SK-N-SH treated with all-trans-retinoic acid at 6 μM for 48 hours (cell line): ENCODE results near the gene ZNF232.
"Not testable (repeated sequence)": the region's sequence is repeated elsewhere in the genome, so short reads cannot be mapped to it uniquely, and the experiment has no call there.

Experiments
- ATAC-seq: fragments of 200-7000 bp; cut with Tn5 transposase; 3 replicates; pipeline ENCODE4 v1.9.1; 2020; ENCODE audit warnings: mild to moderate bottlenecking, moderate library complexity
- ARNTL ChIP-seq: fragments of 450-650 bp; formaldehyde crosslinking; IDR thresholded peaks from 2 replicates; pipeline ENCODE4 v1.5.0; 2020; ENCODE audit warnings: low read depth, mild to moderate bottlenecking, moderate library complexity, borderline replicate concordance
- BACH2 ChIP-seq: fragments of 250-450 bp; sonication (Bioruptor Pico); IDR thresholded peaks from 2 replicates; pipeline ENCODE4 v1.9.0; 2021; ENCODE audit warnings: mild to moderate bottlenecking, borderline replicate concordance
- CREB5 ChIP-seq: fragments of 250-450 bp; sonication (Bioruptor Pico); IDR thresholded peaks from 2 replicates; pipeline ENCODE4 v1.5.1; 2020; ENCODE audit warnings: low read depth, mild to moderate bottlenecking, moderate library complexity
- CSDC2 ChIP-seq: fragments of 250-450 bp; sonication (Bioruptor Pico); IDR thresholded peaks from 2 replicates; pipeline ENCODE4 v1.5.0; 2020; ENCODE audit warnings: mild to moderate bottlenecking, moderate library complexity
- ESRRG ChIP-seq: fragments of 250-450 bp; sonication (Bioruptor Pico); IDR thresholded peaks from 2 replicates; pipeline ENCODE4 v1.6.1; 2021; ENCODE audit warnings: mild to moderate bottlenecking
- ISL1 ChIP-seq: fragments of 250-450 bp; sonication (Bioruptor Pico); IDR thresholded peaks from 2 replicates; pipeline ENCODE4 v2.1.2; 2022; ENCODE audit warnings: mild to moderate bottlenecking, moderate library complexity
- OSR1 ChIP-seq: fragments of 250-450 bp; sonication (Bioruptor Pico); IDR thresholded peaks from 2 replicates; pipeline ENCODE4 v1.8.0; 2022; ENCODE audit warnings: moderate library complexity, mild to moderate bottlenecking, inconsistent platforms
- PATZ1 ChIP-seq: fragments of 250-450 bp; sonication (Bioruptor Pico); IDR thresholded peaks from 2 replicates; pipeline ENCODE4 v1.8.0; 2020; ENCODE audit warnings: mild to moderate bottlenecking, moderate library complexity, borderline replicate concordance
- POU6F1 ChIP-seq: fragments of 250-450 bp; sonication (Bioruptor Pico); IDR thresholded peaks from 2 replicates; pipeline ENCODE4 v1.8.0; 2021; ENCODE audit warnings: low read depth, mild to moderate bottlenecking, moderate library complexity, borderline replicate concordance
- PPARA ChIP-seq: fragments of 250-450 bp; sonication (Bioruptor Pico); IDR thresholded peaks from 2 replicates; pipeline ENCODE4 v1.5.0; 2020; ENCODE audit warnings: mild to moderate bottlenecking, borderline replicate concordance
- SNAI2 ChIP-seq: fragments of 250-450 bp; sonication (Bioruptor Pico); IDR thresholded peaks from 2 replicates; pipeline ENCODE4 v1.5.0; 2020; ENCODE audit warnings: mild to moderate bottlenecking, moderate library complexity
- TCF4 ChIP-seq: fragments of 250-450 bp; sonication (Bioruptor Pico); IDR thresholded peaks from 2 replicates; pipeline ENCODE4 v1.8.0; 2021; ENCODE audit warnings: mild to moderate bottlenecking, moderate library complexity, borderline replicate concordance
- TOX ChIP-seq: fragments of 250-450 bp; sonication (Bioruptor Pico); IDR thresholded peaks from 2 replicates; pipeline ENCODE4 v1.8.0; 2021; ENCODE audit warnings: mild to moderate bottlenecking, moderate library complexity, borderline replicate concordance
- TSHZ2 ChIP-seq: fragments of 250-450 bp; sonication (Bioruptor Pico); IDR thresholded peaks from 2 replicates; pipeline ENCODE4 v1.5.0; 2020; ENCODE audit warnings: mild to moderate bottlenecking, moderate library complexity
- ZC3H10 ChIP-seq: fragments of 250-450 bp; sonication (Bioruptor Pico); IDR thresholded peaks from 2 replicates; pipeline ENCODE4 v1.5.1; 2021; ENCODE audit warnings: mild to moderate bottlenecking, moderate library complexity
- ZFP3 ChIP-seq: fragments of 250-450 bp; sonication (Bioruptor Pico); IDR thresholded peaks from 2 replicates; pipeline ENCODE4 v1.5.0; 2020; ENCODE audit warnings: mild to moderate bottlenecking, moderate library complexity
- ZFP30 ChIP-seq: fragments of 450-650 bp; formaldehyde crosslinking; IDR thresholded peaks from 2 replicates; pipeline ENCODE4 v1.5.0; 2022; ENCODE audit warnings: mild to moderate bottlenecking, moderate library complexity
- ZNF565 ChIP-seq: fragments of 450-650 bp; formaldehyde crosslinking; conservative IDR thresholded peaks from 2 replicates; pipeline ENCODE4 v1.5.0; 2020; ENCODE audit warnings: low read depth, mild to moderate bottlenecking, moderate library complexity
- ZNF70 ChIP-seq: fragments of 450-650 bp; formaldehyde crosslinking; IDR thresholded peaks from 2 replicates; pipeline ENCODE4 v1.5.0; 2020; ENCODE audit warnings: mild to moderate bottlenecking, moderate library complexity
- ZNF8 ChIP-seq: fragments of 450-650 bp; formaldehyde crosslinking; IDR thresholded peaks from 2 replicates; pipeline ENCODE4 v1.5.0; 2020; ENCODE audit warnings: mild to moderate bottlenecking, moderate library complexity

ZNF232 gene

GRCh38 chr17:5138616-5139457 is 27.2 kb upstream of the ZNF232 start:
- no peak for ATAC-seq

GRCh38 chr17:5138198-5138544 is 26.5 kb upstream of the ZNF232 start:
- ATAC-seq: not testable (repeated sequence)

More at GRCh38 chr17:5138616-5139457, 27.2 kb upstream of the ZNF232 start:
- no peak for TF ChIP-seq ARNTL (CRISPR knock-in tag)
- TF ChIP-seq POU6F1 (CRISPR knock-in tag): no peak
- TF ChIP-seq BACH2 (CRISPR knock-in tag): no peak
- TF ChIP-seq SNAI2 (CRISPR knock-in tag): no peak
- no peak for TF ChIP-seq TOX (CRISPR knock-in tag)
- TF ChIP-seq ZFP30 (CRISPR knock-in tag): no peak
- TF ChIP-seq ZNF565 (CRISPR knock-in tag): no peak
- no peak for TF ChIP-seq TSHZ2 (CRISPR knock-in tag)
- no peak for TF ChIP-seq CSDC2 (CRISPR knock-in tag)
- TF ChIP-seq PATZ1 (CRISPR knock-in tag): no peak
- TF ChIP-seq TCF4: no peak
- TF ChIP-seq ZNF8 (CRISPR knock-in tag): no peak
- no peak for TF ChIP-seq ZFP3 (CRISPR knock-in tag)
- TF ChIP-seq CREB5 (CRISPR knock-in tag): no peak
- no peak for TF ChIP-seq ISL1 (CRISPR knock-in tag)
- no peak for TF ChIP-seq PPARA (CRISPR knock-in tag)
- no peak for TF ChIP-seq OSR1 (CRISPR knock-in tag)
- no peak for TF ChIP-seq ZC3H10 (CRISPR knock-in tag)
- TF ChIP-seq ESRRG (CRISPR knock-in tag): no peak
- no peak for TF ChIP-seq ZNF70 (CRISPR knock-in tag)

GRCh38 chr17:5137511-5138197 is 26.0 kb upstream of the ZNF232 start:
- ATAC-seq: not testable (repeated sequence)

GRCh38 chr17:5136580-5137412 is 25.1 kb upstream of the ZNF232 start:
- not testable (repeated sequence) for ATAC-seq
